Esophagus (tissue), 2 donors: ENCODE measurements around the gene FBXL7. TPM values are rescaled to one million over a fixed set of nuclear protein-coding genes. Genes with fewer than 3 reads are reported as not detected.

ENCODE experiments used
- H3K27ac ChIP-seq, 2 donors: one replicate each; pipeline ENCODE4 v1.5.1; 2013; ENCODE audit warnings: low read depth in 2 of 2, mild to moderate bottlenecking in 2 of 2, inconsistent platforms in 1 of 2, low read length in 1 of 2, moderate library complexity in 1 of 2
- H3K27me3 ChIP-seq, 2 donors: one replicate each; pipeline ENCODE4 v1.6.1; 2013; ENCODE audit warnings: low read length in 2 of 2, control low read depth in 1 of 2, mild to moderate bottlenecking in 1 of 2; ENCODE audit not compliant: insufficient read depth in 2 of 2, control insufficient read depth in 1 of 2
- H3K36me3 ChIP-seq, 2 donors: one replicate each; pipeline ENCODE4 v1.6.1; 2013; ENCODE audit warnings: low read length in 1 of 2; ENCODE audit not compliant: control insufficient read depth in 2 of 2, insufficient read depth in 2 of 2
- H3K4me1 ChIP-seq, 2 donors: one replicate each; pipeline ENCODE4 v1.6.1; 2013; ENCODE audit warnings: low read length in 1 of 2; ENCODE audit not compliant: control insufficient read depth in 2 of 2, insufficient read depth in 2 of 2
- H3K4me3 ChIP-seq, 2 donors: one replicate each; pipeline ENCODE4 v1.5.1; 2013; ENCODE audit warnings: low read length in 2 of 2, mild to moderate bottlenecking in 2 of 2, low read depth in 1 of 2, moderate library complexity in 1 of 2
- H3K9me3 ChIP-seq, 2 donors: one replicate each; pipeline ENCODE4 v1.6.1; 2013; ENCODE audit warnings: mild to moderate bottlenecking in 2 of 2, low read depth in 1 of 2, low read length in 1 of 2, moderate library complexity in 1 of 2; ENCODE audit not compliant: control insufficient read depth in 2 of 2, insufficient read depth in 1 of 2
- WGBS, 2 donors: extraction: QIAGEN DNeasy Blood & Tissue Kit; methylation state at CpG; one replicate each; pipeline ENCODE4 v1.1.7; 2013; 5-methylcytosine and 5-hydroxymethylcytosine counted together
- polyA plus RNA-seq, 2 donors: library from polyadenylated mRNA; stranded (reverse); fragments of 200-250 nt; gene quantifications; one replicate each; pipeline ENCODE4 v1.2.3, GENCODE V29; 2013
- donor health status: healthy with polysubstance abuse.
- donor health status: Bipolar disorder and iron deficiency.

FBXL7 gene
- polyA plus RNA-seq, 2 donors, result 1.8 to 4.4 TPM

DNA sequence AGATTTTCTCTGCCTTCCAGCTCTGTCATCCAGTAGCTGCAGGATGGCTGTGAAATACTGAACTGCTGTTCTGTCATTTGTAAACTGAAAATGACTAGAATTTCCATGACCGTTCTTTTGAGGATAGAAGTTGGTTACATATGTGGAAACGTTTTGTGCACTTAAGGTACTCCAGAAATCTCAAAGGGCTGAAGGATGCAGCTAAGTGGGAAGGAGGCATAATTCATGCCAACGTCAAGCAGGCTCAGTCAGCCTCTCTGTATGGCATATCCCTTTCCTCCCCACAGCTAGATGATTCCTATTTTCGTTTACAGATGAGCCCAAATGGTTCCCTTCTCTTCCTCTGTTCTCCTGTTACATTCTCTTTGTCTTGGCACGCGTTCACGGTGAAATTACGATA, 257.6 kb downstream of the FBXL7 start:
- H3K36me3 ChIP-seq, result no peaks in the 10 kb centered on the region
- no peak overlapping the region for H3K27ac ChIP-seq
- no peaks in the 10 kb centered on the region for H3K4me1 ChIP-seq
- H3K27me3 ChIP-seq, result no peaks in the 10 kb centered on the region
- no peaks in the 10 kb centered on the region for H3K9me3 ChIP-seq
- H3K4me3 ChIP-seq, result no peak overlapping the region
- WGBS, 2 donors, result 72 to 81% methylated on average over 8 of the region's 8 CpGs

DNA sequence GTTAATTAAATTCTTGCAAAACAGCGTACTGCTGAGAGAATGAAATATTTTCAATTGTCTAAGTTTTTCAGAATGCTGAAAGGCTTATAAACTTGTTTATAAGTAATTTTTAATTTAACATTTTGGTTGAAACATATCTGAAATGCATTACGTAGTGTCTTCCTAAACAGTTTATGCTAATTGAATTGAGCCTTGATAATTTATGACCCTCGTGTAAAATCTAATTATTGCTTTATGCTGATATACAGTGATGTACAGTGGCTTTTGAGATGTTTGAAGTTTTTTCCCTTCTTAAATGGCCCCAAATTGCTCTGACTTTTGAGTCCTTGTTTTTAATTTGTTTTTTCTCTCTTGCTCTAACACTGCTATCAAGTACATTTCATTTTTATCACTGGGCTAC, 262.7 kb downstream of the FBXL7 start:
- no peaks in the 10 kb centered on the region for H3K9me3 ChIP-seq
- no peaks in the 10 kb centered on the region for H3K4me1 ChIP-seq
- H3K27ac ChIP-seq, result no peak overlapping the region
- H3K36me3 ChIP-seq, result no peaks in the 10 kb centered on the region
- no peak overlapping the region for H3K4me3 ChIP-seq
- 72 to 85% methylated on average over 3 of the region's 3 CpGs for WGBS, 2 donors
- H3K27me3 ChIP-seq, result no peaks in the 10 kb centered on the region

DNA sequence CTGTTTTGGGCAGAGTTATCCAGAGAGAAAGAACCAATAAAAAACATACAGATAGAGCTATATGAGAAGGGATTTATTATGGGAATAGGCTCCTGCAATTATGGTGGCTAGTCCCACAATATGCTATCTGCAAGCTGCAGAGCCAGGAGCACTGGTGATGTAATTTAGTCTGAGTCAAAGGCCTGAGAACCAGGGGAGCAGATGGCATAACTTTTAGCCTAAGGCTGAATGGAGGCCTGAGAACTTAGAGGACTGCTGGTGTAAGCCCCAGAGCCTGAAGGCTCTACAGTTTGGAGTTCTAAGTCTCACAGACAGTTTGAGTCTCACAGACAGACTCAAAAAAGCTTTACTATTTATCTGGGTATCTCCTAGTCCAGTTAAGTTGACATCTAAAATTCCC, 263.8 kb downstream of the FBXL7 start:
- H3K36me3 ChIP-seq, result no peaks in the 10 kb centered on the region
- H3K9me3 ChIP-seq, result no peaks in the 10 kb centered on the region
- H3K27me3 ChIP-seq, result no peaks in the 10 kb centered on the region
- no peaks in the 10 kb centered on the region for H3K4me1 ChIP-seq
- H3K27ac ChIP-seq, result no peak overlapping the region
- no peak overlapping the region for H3K4me3 ChIP-seq

DNA sequence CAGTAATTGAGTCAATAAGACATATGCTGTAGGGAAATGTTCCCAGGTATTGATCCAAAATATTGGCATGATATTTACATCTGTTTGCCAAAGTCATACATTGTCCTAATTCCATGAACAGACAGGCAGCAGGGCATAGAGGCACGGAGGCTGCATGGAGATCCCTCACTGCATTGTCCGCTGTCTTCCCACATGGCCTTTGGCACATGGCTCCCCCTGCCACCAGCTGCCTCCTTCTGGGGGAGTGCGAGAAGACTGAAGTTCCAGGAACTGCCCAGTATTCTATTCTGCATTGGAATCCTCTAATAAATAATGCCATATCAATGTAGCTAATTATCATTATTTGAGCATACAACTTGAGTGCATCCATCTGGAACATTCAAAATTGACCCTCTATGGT, 269.0 kb downstream of the FBXL7 start:
- Histone ChIP-seq H3K27me3 (no peaks in the 10 kb centered on the region), H3K4me1 (no peaks in the 10 kb centered on the region), H3K4me3 (no peak overlapping the region), H3K36me3 (no peaks in the 10 kb centered on the region), H3K9me3 (no peaks in the 10 kb centered on the region), H3K27ac (no peak overlapping the region)
- WGBS, 2 donors, result 87 to 89% methylated on average over 3 of the region's 3 CpGs

DNA sequence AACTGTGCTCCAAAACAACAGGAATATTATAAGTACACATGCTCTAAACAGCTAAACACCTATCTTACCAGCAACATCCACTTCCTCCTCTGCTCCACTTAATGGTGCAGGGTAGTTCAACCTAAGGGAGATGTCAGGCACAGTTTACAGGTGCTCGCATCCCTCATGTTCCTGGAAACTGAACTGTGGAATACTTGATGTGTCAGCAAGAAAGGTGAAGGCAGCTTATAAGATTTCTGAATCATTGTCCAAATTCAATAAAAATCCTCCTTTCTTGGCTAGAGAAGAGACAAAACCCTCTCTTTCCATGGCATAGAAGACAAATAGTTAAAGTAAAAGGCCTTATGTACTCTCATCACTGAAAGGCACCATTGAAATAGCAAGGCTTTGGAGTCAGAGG, 272.2 kb downstream of the FBXL7 start:
- no peak overlapping the region for H3K27ac ChIP-seq
- H3K4me1 ChIP-seq, result no peaks in the 10 kb centered on the region
- H3K9me3 ChIP-seq, result no peaks in the 10 kb centered on the region
- no peaks in the 10 kb centered on the region for H3K27me3 ChIP-seq
- H3K4me3 ChIP-seq, result no peak overlapping the region
- H3K36me3 ChIP-seq, result no peaks in the 10 kb centered on the region
- WGBS, 2 donors, result 81 to 87% methylated on average over 1 of the region's 1 CpG

DNA sequence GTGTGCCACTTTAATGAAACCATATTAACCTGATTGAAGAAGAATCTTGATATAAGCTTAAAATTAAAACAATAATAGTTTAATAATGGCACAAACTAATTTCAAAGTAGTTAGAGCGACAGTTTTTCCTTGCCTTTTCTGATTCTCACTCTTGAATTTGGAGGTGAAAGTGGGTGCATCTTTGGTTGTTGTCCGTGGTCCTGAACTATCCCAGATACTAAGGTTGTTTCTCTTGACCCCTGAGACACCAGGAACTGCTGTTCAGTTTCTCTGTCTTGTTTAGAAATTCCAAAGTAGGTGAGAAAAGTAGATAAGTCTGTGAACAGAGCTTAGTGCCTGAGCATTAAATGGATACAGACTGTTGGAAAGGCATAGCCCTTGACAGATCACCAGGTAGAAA, 274.7 kb downstream of the FBXL7 start:
- WGBS, 2 donors, result 69% methylated on average over 2 of the region's 2 CpGs
- Histone ChIP-seq H3K4me1 (no peaks in the 10 kb centered on the region), H3K27ac (no peak overlapping the region), H3K9me3 (no peaks in the 10 kb centered on the region), H3K36me3 (no peaks in the 10 kb centered on the region), H3K4me3 (no peak overlapping the region), H3K27me3 (no peaks in the 10 kb centered on the region)

DNA sequence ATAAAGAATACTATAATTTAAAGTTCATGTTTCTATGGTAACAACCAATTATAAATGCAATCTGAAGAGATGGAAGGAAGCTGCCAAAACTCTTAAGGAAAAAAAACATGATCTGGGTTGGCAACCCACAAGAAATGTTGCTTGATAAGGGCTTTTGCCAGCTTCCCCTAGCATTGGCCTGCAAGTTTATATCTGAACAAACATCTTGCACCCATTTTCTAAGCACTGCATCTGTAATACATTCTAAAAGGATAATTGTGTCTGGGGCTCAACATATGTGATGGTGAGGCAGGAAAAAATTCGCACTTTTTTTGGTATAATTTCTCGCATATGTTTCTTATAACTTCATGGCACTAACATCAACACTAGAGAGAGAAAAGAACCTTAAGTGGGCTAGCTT, 276.4 kb downstream of the FBXL7 start:
- no peaks in the 10 kb centered on the region for H3K27me3 ChIP-seq
- no peak overlapping the region for H3K4me3 ChIP-seq
- H3K27ac ChIP-seq, result no peak overlapping the region
- H3K4me1 ChIP-seq, result no peaks in the 10 kb centered on the region
- H3K9me3 ChIP-seq, result no peaks in the 10 kb centered on the region
- no peaks in the 10 kb centered on the region for H3K36me3 ChIP-seq
- WGBS, 2 donors, result 80 to 90% methylated on average over 2 of the region's 2 CpGs

DNA sequence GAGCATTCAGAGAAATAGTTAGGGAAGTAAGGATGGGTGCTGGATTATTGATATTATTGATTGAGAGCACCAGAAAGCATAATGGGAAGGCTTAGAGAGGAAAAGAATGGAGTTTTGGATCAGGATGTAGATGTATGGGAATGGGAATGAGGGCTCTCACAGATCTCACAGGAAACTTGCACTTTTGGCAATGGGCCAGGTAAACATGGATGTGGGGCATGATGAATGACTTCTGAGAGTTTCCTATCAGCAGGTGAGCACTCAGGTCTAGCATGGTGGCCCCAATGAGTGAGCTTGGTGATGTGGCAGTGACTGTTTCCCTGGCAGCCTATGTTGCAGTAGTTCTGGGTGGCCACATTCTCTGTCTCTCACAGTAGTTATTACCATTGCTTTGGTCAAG, 283.8 kb downstream of the FBXL7 start:
- Histone ChIP-seq H3K36me3 (no peaks in the 10 kb centered on the region), H3K4me1 (no peaks in the 10 kb centered on the region), H3K27ac (no peak overlapping the region), H3K4me3 (no peak overlapping the region), H3K9me3 (no peaks in the 10 kb centered on the region), H3K27me3 (no peaks in the 10 kb centered on the region)

DNA sequence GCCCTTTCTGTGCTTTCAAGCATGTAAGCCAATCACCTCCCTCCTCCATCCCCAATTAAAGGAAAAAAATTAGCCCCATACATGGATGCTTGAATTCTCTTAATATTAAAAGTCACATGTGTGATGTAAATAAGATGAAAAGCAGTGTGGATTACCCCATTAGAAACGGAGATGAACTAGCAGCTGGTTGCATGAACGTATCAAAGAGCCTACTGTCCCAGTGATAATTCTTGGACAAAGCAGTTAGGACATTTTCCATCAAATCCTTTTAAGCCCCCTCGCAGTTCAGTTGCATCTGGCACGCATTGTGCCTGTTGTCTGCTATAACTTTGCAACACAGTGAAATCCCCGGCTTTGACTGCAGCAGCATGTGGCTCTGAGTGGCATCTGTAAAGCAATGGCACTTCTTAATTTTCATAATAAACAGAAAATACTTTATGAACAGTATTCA, 285.6 kb downstream of the FBXL7 start:
- WGBS, 2 donors, result 80 to 82% methylated on average over 5 of the region's 5 CpGs
- no peak overlapping the region for H3K4me3 ChIP-seq
- no peaks in the 10 kb centered on the region for H3K27me3 ChIP-seq
- H3K4me1 ChIP-seq, result no peaks in the 10 kb centered on the region
- H3K36me3 ChIP-seq, result no peaks in the 10 kb centered on the region
- no peaks in the 10 kb centered on the region for H3K9me3 ChIP-seq
- no peak overlapping the region for H3K27ac ChIP-seq

DNA sequence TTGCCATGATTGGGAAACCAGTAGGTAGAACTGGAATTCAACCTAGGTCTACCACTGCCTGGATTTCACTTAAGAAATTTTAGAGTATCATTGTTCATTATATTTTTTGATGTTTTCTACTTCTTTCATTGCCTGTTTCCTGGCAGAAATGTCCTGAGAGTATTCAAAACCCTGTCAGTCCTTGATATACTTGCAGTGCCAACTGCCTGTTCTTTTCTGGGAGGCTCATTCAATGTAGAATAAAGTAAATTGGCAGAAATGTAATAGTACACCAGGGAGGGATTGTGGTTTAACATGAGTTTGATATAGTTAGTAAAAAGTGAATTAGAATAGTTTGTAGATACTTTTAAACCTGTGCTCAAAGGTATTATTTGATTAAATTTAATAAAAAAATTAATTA, 286.3 kb downstream of the FBXL7 start:
- Histone ChIP-seq H3K9me3 (no peaks in the 10 kb centered on the region), H3K4me3 (no peak overlapping the region), H3K27ac (no peak overlapping the region), H3K36me3 (no peaks in the 10 kb centered on the region), H3K4me1 (no peaks in the 10 kb centered on the region), H3K27me3 (no peaks in the 10 kb centered on the region)
